Measurements from ENCODE around the gene KIF5A.
"Not testable (repeated sequence)": the region's sequence is repeated elsewhere in the genome, so short reads cannot be mapped to it uniquely, and the experiment has no call there.

The KIF5A gene

DNA sequence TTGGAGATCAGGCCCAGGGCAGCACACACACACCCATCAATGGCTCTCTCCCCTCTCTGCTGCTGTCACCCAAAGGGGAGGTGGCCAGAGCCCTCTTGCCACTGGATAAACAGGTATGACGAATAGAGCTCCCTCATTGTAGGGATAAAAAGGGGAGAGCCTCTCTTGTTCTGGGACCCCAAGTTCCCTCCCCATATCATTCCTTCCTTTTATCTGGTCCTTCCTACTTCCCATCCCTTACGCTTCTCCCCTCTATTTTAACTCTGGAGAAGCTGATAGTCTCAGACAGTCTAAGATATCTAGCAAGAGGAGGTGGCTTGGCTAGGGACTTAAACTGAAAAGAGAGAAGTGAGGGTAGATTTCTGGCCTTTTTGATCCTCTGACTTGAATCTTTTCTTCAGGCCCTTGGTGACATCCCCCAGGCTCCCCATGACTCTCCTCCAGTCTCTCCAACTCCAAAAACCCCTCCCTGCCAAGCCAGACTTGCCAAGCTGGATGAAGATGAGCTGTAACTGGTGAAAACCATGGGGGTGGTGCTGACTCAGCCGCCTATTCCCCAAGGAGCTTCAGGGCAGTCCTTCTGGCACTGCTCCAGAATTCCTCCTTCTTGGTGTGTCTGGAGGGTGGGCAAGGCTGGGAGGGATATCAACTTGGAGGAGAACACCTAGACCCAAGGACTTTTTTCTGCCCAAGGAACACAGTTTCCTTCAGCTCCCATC lies 66.7 kb downstream of the KIF5A start:
- no peak overlapping the region for H2AFZ ChIP-seq (ENCODE audit: low read depth)
- no peaks in the 10 kb centered on the region for H3K79me2 ChIP-seq (ENCODE audit: insufficient read depth, low read depth)
- H3K9ac ChIP-seq, result no peak overlapping the region
- H3K27me3 ChIP-seq (ENCODE audit: insufficient read depth, low read depth), result no peaks in the 10 kb centered on the region
- H3K36me3 ChIP-seq (ENCODE audit: insufficient read depth), result no peaks in the 10 kb centered on the region
- H3K4me2 ChIP-seq, result no peak overlapping the region
- H3K4me1 ChIP-seq (ENCODE audit: low read depth, poor library complexity, severe bottlenecking), result peaks cover 44% of the 10 kb centered on the region
- H3K4me3 ChIP-seq (IDR thresholded peaks at IDR 0.05; ENCODE audit: insufficient read depth, low read depth, low read length), result no peak overlapping the region
- no peak overlapping the region for H3K27ac ChIP-seq
- H4K20me1 ChIP-seq (ENCODE audit: insufficient read depth), result no peaks in the 10 kb centered on the region
- TF ChIP-seq, protein P1, sequence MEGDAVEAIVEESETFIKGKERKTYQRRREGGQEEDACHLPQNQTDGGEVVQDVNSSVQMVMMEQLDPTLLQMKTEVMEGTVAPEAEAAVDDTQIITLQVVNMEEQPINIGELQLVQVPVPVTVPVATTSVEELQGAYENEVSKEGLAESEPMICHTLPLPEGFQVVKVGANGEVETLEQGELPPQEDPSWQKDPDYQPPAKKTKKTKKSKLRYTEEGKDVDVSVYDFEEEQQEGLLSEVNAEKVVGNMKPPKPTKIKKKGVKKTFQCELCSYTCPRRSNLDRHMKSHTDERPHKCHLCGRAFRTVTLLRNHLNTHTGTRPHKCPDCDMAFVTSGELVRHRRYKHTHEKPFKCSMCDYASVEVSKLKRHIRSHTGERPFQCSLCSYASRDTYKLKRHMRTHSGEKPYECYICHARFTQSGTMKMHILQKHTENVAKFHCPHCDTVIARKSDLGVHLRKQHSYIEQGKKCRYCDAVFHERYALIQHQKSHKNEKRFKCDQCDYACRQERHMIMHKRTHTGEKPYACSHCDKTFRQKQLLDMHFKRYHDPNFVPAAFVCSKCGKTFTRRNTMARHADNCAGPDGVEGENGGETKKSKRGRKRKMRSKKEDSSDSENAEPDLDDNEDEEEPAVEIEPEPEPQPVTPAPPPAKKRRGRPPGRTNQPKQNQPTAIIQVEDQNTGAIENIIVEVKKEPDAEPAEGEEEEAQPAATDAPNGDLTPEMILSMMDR (conservative IDR thresholded peaks at IDR 0.05; ENCODE audit: low read depth, low read length), result no peak

DNA sequence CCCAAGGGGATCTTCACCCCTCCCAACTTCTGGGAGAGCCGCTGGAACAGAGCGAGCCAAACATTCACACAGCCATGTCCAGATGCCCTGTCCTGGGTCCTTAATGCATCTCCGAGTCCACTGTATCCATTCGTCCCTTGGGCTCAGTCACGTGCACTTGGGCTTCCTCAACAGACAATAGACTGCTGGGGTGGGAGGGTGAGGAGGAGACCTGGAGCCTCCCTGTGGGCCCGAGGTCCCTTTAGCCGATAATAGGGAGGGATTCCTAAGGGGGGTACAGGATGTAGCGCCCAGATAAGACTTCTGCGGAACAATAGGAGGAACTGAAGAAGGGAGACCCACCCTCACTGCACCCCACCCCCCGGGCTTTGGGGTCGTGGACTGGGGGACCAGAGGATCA lies 68.1 kb downstream of the KIF5A start:
- Histone ChIP-seq H2AFZ (ENCODE audit: low read depth) (no peak overlapping the region), H3K27ac (no peak overlapping the region), H4K20me1 (ENCODE audit: insufficient read depth) (no peaks in the 10 kb centered on the region), H3K79me2 (ENCODE audit: insufficient read depth, low read depth) (no peaks in the 10 kb centered on the region), H3K9ac (no peak overlapping the region), H3K4me1 (ENCODE audit: low read depth, poor library complexity, severe bottlenecking) (peaks cover 32% of the 10 kb centered on the region), H3K4me2 (no peak overlapping the region), H3K36me3 (ENCODE audit: insufficient read depth) (no peaks in the 10 kb centered on the region), H3K27me3 (ENCODE audit: insufficient read depth, low read depth) (peaks cover 12% of the 10 kb centered on the region), H3K4me3 (IDR thresholded peaks at IDR 0.05; ENCODE audit: insufficient read depth, low read depth, low read length) (no peak overlapping the region)
- TF ChIP-seq, protein P1 (conservative IDR thresholded peaks at IDR 0.05; ENCODE audit: low read depth, low read length), result no peak

DNA sequence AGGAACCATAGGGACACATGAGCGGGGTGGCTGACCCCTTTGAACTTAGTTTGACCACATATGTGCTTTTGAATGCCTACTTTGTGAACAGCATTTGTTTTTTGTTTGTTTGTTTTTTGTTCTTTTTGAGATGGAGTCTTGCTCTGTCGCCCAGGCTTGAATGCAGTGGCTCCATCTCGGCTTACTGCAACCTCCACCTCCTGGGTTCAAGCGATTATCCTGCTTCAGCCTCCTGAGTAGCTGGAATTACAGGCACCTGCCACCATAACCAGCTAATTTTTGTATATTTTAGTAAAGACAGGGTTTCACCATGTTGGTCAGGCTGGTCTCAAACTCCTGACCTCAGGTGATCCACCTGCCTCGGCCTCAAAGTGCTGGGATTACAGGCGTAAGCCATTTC lies 68.6 kb downstream of the KIF5A start:
- H3K4me3 ChIP-seq (IDR thresholded peaks at IDR 0.05; ENCODE audit: insufficient read depth, low read depth, low read length); H2AFZ ChIP-seq (ENCODE audit: low read depth); H3K79me2 ChIP-seq (ENCODE audit: insufficient read depth, low read depth); H4K20me1 ChIP-seq (ENCODE audit: insufficient read depth); H3K36me3 ChIP-seq (ENCODE audit: insufficient read depth); H3K27ac ChIP-seq; H3K9ac ChIP-seq; H3K4me2 ChIP-seq: not testable (repeated sequence)
- peaks cover 15% of the 10 kb centered on the region for H3K27me3 ChIP-seq (ENCODE audit: insufficient read depth, low read depth)
- peaks cover 27% of the 10 kb centered on the region for H3K4me1 ChIP-seq (ENCODE audit: low read depth, poor library complexity, severe bottlenecking)

DNA sequence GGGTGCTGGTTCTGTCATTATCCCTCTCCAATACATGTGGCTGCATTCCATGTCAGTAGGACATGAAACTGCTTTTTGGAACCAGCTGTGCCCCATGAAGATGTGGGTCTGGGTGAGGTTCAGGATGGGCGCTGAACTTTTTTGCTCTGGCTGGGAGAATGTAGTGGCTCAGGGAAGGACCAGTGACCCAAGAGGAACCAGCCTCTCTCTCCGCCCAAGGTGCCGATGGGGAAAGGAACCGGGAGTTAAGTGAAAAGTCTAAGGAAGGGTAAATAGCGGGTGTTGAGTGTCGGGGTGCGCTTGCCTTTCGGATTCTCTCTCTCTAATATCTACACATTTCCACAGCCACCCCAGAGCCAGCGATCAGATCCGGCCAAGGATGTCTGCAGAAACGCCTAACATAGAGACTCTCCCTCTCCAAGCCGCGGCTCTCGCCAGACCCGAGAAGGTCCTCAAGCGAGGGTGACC lies 69.2 kb downstream of the KIF5A start:
- Histone ChIP-seq H3K36me3 (ENCODE audit: insufficient read depth) (no peaks in the 10 kb centered on the region), H3K27ac (no peak overlapping the region), H3K4me1 (ENCODE audit: low read depth, poor library complexity, severe bottlenecking) (peaks cover 21% of the 10 kb centered on the region), H3K4me3 (IDR thresholded peaks at IDR 0.05; ENCODE audit: insufficient read depth, low read depth, low read length) (no peak overlapping the region), H3K79me2 (ENCODE audit: insufficient read depth, low read depth) (no peaks in the 10 kb centered on the region), H4K20me1 (ENCODE audit: insufficient read depth) (no peaks in the 10 kb centered on the region), H3K9ac (no peak overlapping the region), H2AFZ (ENCODE audit: low read depth) (no peak overlapping the region), H3K27me3 (ENCODE audit: insufficient read depth, low read depth) (peaks cover 18% of the 10 kb centered on the region), H3K4me2 (no peak overlapping the region)
- TF ChIP-seq, protein P1 (conservative IDR thresholded peaks at IDR 0.05; ENCODE audit: low read depth, low read length), result no peak
